Activated CD4-positive, CD25-positive, alpha-beta regulatory T cell (primary cell): Measurements from ENCODE around the gene TTC9B.
"Not testable (repeated sequence)": the region's sequence is repeated elsewhere in the genome, so short reads cannot be mapped to it uniquely, and the experiment has no call there.

ENCODE experiments used
- DNase-seq, 4 experiments: peaks; one replicate each; lab custom pipeline; 2025; lab: John Stamatoyannopoulos, UW

Gene TTC9B

DNA sequence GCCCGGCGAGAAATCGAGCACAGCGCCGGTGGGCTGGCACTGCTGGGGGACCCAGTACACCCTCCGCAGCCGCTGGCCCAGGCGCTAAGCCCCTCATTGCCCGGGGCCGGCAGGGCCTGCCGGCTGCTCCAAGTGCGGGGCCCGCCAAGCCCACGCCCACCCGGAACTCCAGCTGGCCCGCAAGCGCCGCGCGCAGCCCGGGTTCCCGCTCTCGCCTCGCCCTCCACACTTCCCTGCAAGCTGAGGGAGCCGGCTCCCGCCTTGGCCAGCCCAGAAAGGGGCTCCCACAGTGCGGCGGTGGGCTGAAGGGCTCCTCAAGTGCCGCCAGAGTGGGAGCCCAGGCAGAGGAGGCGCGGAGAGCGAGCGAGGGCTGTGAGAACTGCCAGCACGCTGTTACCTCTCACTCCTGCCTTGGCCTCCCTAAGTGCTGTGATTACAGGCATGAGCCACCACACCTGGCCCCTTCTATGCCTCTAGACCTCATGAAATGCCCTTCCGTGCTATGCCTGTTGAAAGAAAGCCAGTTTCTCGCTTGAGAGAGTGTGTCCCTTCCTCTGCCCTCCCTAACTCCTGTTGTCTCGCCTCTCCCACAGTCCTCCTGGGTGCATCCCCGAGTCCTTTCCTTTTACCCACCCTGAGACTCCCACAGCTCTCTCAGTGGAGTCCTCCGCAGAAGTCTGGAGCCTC lies 47.7 kb downstream of the TTC9B start:
- DNase-seq: not testable (repeated sequence)

DNA sequence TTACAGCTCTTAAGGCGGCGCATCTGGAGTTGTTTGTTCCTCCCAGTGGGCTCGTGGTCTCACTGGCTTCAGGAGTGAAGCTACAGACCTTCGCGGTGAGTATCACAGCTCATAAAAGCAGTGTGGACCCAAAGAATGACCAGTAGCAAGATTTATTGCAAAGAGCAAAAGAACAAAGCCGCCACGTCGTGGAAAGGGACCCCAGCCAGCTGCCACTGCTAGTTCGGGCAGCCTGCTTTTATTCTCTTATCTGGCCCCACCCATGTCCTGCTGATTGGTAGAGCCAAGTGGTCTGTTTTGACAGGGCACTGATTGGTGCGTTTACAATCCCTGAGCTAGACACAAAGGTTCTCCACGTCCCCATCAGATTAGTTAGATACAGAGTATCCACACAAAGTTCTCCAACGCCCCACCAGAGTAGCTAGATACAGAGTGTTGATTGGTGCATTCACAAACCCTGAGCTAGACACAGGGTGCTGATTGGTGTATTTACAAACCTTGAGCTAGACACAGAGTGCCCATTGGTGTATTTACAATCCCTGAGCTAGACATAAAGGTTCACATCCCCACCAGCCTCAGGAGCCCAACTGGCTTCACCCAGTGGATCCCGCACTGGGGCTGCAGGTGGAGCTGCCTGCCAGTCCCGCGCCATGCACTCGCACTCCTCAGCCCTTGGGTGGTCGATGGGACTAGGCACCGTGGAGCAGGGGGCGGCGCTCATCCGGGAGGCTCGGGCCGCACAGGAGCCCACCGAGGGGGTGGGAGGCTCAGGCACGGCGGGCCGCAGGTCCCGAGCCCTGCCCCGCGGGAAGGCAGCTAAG lies 48.5 kb downstream of the TTC9B start:
- not testable (repeated sequence) for DNase-seq
